Stimulated activated CD8-positive, alpha-beta memory T cell treated with anti-CD3 and anti-CD28 coated beads, Interleukin-15, amount 100 ng/mL, for 4 hours (primary cell): ENCODE data around the gene RMDN3.

ENCODE experiments used
- DNase-seq, 2 donors: peaks; one replicate each; pipeline ENCODE4 v3.0.0-alpha.2; 2020; ENCODE audit warnings: low read depth in 2 of 2

Gene RMDN3

GRCh38 chr15:40754883-40755811, at the start of gene RMDN3:
RMDN3 (minus strand) TSS chr15:40755254; CDS start chr15:40754783, 471 bp downstream.
- DNase-seq: peak; percentile 78 to 82

- DNase-seq: no peak
These were observed 48.6 kb upstream of the RMDN3 start for GRCh38 chr15:40803688-40804087.

GRCh38 chr15:40803076-40803475, 48.0 kb upstream of the RMDN3 start:
- DNase-seq: no peak

- DNase-seq: no peak
These were observed 44.5 kb upstream of the RMDN3 start for GRCh38 chr15:40799523-40799922.

- DNase-seq: no peak
These were observed 41.5 kb upstream of the RMDN3 start for GRCh38 chr15:40796512-40796911.

- DNase-seq: no peak
These were observed 41.0 kb upstream of the RMDN3 start for GRCh38 chr15:40796041-40796440.

GRCh38 chr15:40793216-40793989, 38.3 kb upstream of the RMDN3 start:
- no peak for DNase-seq

- DNase-seq: no peak
These were observed 37.3 kb upstream of the RMDN3 start for GRCh38 chr15:40792394-40792793.

GRCh38 chr15:40790718-40791117, 35.7 kb upstream of the RMDN3 start:
- no peak for DNase-seq

- DNase-seq: no peak
These were observed 34.9 kb upstream of the RMDN3 start for GRCh38 chr15:40789999-40790398.

- no peak for DNase-seq
These were observed 34.1 kb upstream of the RMDN3 start for GRCh38 chr15:40789119-40789518.

GRCh38 chr15:40787991-40788390, 32.9 kb upstream of the RMDN3 start:
- no peak for DNase-seq

- DNase-seq: peak; percentile 41 to 67
These were observed 32.3 kb upstream of the RMDN3 start for GRCh38 chr15:40787344-40787841.

GRCh38 chr15:40785814-40786213, 30.8 kb upstream of the RMDN3 start:
- no peak for DNase-seq

GRCh38 chr15:40785164-40785563, 30.1 kb upstream of the RMDN3 start:
- no peak for DNase-seq

GRCh38 chr15:40782609-40783227, 27.7 kb upstream of the RMDN3 start:
- peak; percentile 54 to 59 for DNase-seq

- DNase-seq: peak; percentile 28 to 40
These were observed 21.6 kb upstream of the RMDN3 start for GRCh38 chr15:40776537-40777141.

- no peak for DNase-seq
These were observed 20.9 kb upstream of the RMDN3 start for GRCh38 chr15:40775740-40776536.

- no peak for DNase-seq
These were observed 20.0 kb upstream of the RMDN3 start for GRCh38 chr15:40775007-40775406.

GRCh38 chr15:40773902-40774301, 18.8 kb upstream of the RMDN3 start:
- DNase-seq: no peak

- no peak for DNase-seq
These were observed 18.4 kb upstream of the RMDN3 start for GRCh38 chr15:40773496-40773895.
